ENCODE results near the gene MCOLN2. TPM values are rescaled to one million over a fixed set of nuclear protein-coding genes. Genes with fewer than 3 reads are reported as not detected.
A peak's percentile ranks its signal among the peaks of the same experiment; 100 is the strongest.
"Not testable (repeated sequence)": the region's sequence is repeated elsewhere in the genome, so short reads cannot be mapped to it uniquely, and the experiment has no call there.

Gene MCOLN2
- total and polyA plus RNA-seq, 3 experiments from 2014 or later = 18.7 to 110 (median 103) TPM

- peaks cover 0 to 8% (median 2%) of the 10 kb centered on the region in 3 donors for H3K36me3 Mint-ChIP-seq
- DNase-seq = no peak
- no peaks in the 10 kb centered on the region for H3K36me3 ChIP-seq (ENCODE audit: insufficient read depth, low read length)
- H3K27ac Mint-ChIP-seq = no peak overlapping the region
- H3K27ac ChIP-seq (ENCODE audit: low read depth, low read length) = no peak overlapping the region
- H3K4me3 Mint-ChIP-seq = no peak overlapping the region
- CTCF ChIA-PET = no interaction called here
- no peaks in the 10 kb centered on the region for H3K4me1 Mint-ChIP-seq
- peaks cover 0 to 2% (median under 1%) of the 10 kb centered on the region in 5 donors for H3K9me3 Mint-ChIP-seq
- H3K27me3 Mint-ChIP-seq = peaks cover 0 to 18% of the 10 kb centered on the region in 2 donors
- H3K4me1 ChIP-seq (ENCODE audit: insufficient read depth, low read length) = no peaks in the 10 kb centered on the region
- H3K9me3 ChIP-seq (ENCODE audit: low read length) = no peaks in the 10 kb centered on the region
- POLR2A ChIA-PET = no interaction called here
- no peaks in the 10 kb centered on the region for H3K27me3 ChIP-seq (ENCODE audit: insufficient read depth, low read length, poor library complexity, severe bottlenecking)
- no peak overlapping the region for H3K4me3 ChIP-seq (ENCODE audit: low read length)
These were observed 89.7 kb downstream of the MCOLN2 start for GRCh38 chr1:84907095-84907827.

GRCh38 chr1:84902727-84903126 lies 94.2 kb downstream of the MCOLN2 start:
- POLR2A ChIA-PET; H3K4me1 ChIP-seq (ENCODE audit: insufficient read depth, low read length); H3K4me3 Mint-ChIP-seq; DNase-seq; H3K9me3 Mint-ChIP-seq; H3K4me3 ChIP-seq (ENCODE audit: low read length); H3K4me1 Mint-ChIP-seq; H3K27me3 ChIP-seq (ENCODE audit: insufficient read depth, low read length, poor library complexity, severe bottlenecking); H3K9me3 ChIP-seq (ENCODE audit: low read length); H3K36me3 ChIP-seq (ENCODE audit: insufficient read depth, low read length); H3K27ac ChIP-seq (ENCODE audit: low read depth, low read length): not testable (repeated sequence)
- CTCF ChIA-PET = interaction anchor here (1.1 kb wide), 1 partner anchor 11 kb away, joined by 4 read pairs; no protein-coding TSS in a partner anchor
- H3K27me3 Mint-ChIP-seq = peaks cover 4 to 23% of the 10 kb centered on the region in 2 donors
- H3K27ac Mint-ChIP-seq = peak overlapping the region in 1 of 8 donors; percentile 23
- H3K36me3 Mint-ChIP-seq = peaks cover 0 to 14% (median 2%) of the 10 kb centered on the region in 3 donors

DNA sequence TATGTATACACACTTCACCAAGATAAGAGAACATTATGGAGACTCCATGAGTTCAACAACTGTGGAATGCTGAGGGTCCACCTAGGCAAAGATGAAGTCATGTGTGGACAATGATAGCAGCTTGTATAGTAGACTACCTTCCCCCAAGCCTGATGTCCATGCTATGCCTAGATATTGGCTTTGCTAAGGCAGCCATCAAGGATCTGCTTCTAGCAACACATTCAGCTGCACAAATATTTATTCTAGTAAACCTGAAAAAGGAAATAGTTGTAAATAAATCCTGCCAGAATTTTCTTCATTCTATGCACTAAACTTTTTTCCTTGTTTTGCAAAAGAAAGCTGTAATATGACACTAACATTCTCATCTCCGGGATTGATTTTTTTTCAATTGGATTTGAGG lies 96.9 kb downstream of the MCOLN2 start:
- CTCF ChIA-PET = no interaction called here
- H3K27ac Mint-ChIP-seq = no peak overlapping the region

DNA sequence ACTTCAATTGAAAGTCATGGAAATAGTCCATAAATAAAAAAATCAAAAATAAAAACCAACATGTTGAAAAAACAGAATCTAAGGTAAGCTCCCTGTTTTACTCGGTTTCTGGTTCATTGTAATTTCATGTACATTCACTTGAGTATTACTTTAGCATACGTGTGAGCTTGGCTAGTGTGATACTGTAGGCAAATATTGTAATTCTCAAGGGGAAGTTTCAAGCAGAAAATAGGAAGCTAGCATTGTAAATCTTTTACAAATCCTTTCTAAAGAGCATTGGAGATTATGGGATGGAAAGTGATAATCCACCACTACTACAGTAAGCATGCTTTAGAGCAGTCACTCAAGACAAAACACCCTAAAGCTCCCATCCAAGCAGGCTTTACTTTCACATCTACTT lies 100.6 kb downstream of the MCOLN2 start:
- no peak overlapping the region for H3K4me3 ChIP-seq (ENCODE audit: low read length)
- no peak overlapping the region for H3K27ac Mint-ChIP-seq
- peaks cover 12% of the 10 kb centered on the region for H3K27me3 ChIP-seq (ENCODE audit: insufficient read depth, low read length, poor library complexity, severe bottlenecking)
- peaks cover 26 to 50% of the 10 kb centered on the region in 2 donors for H3K27me3 Mint-ChIP-seq
- POLR2A ChIA-PET = no interaction called here
- no peaks in the 10 kb centered on the region for H3K36me3 ChIP-seq (ENCODE audit: insufficient read depth, low read length)
- H3K27ac ChIP-seq (ENCODE audit: low read depth, low read length) = no peak overlapping the region
- no peak overlapping the region for H3K4me3 Mint-ChIP-seq
- peaks cover 4% of the 10 kb centered on the region for H3K4me1 ChIP-seq (ENCODE audit: insufficient read depth, low read length)
- no peaks in the 10 kb centered on the region for H3K9me3 ChIP-seq (ENCODE audit: low read length)
- CTCF ChIA-PET = no interaction called here
- no peaks in the 10 kb centered on the region for H3K9me3 Mint-ChIP-seq
- H3K36me3 Mint-ChIP-seq = peaks cover 0 to 2% (median 1%) of the 10 kb centered on the region in 3 donors
- no peak for DNase-seq
- H3K4me1 Mint-ChIP-seq = peaks cover 10 to 19% (median 17%) of the 10 kb centered on the region in 3 donors

More for the DNA sequence above, 96.9 kb downstream of the MCOLN2 start:
- POLR2A ChIA-PET = no interaction called here
- Histone ChIP-seq H3K4me3 (ENCODE audit: low read length) (no peak overlapping the region), H3K4me1 (ENCODE audit: insufficient read depth, low read length) (no peaks in the 10 kb centered on the region), H3K36me3 (ENCODE audit: insufficient read depth, low read length) (no peaks in the 10 kb centered on the region), H3K9me3 (ENCODE audit: low read length) (no peaks in the 10 kb centered on the region), H3K27ac (ENCODE audit: low read depth, low read length) (no peak overlapping the region), H3K27me3 (ENCODE audit: insufficient read depth, low read length, poor library complexity, severe bottlenecking) (no peaks in the 10 kb centered on the region)
- Mint-ChIP-seq H3K27me3 (peaks cover 12 to 38% of the 10 kb centered on the region in 2 donors), H3K4me3 (no peak overlapping the region), H3K36me3 (peaks cover 0 to 11% (median 2%) of the 10 kb centered on the region in 3 donors), H3K4me1 (no peaks in the 10 kb centered on the region), H3K9me3 (peaks cover 0 to 5% (median 3%) of the 10 kb centered on the region in 5 donors)
- no peak for DNase-seq

- peak within 1 kb of the TSS; percentile 69 to 89 (median 83) for H3K4me3 Mint-ChIP-seq
- H3K9me3 Mint-ChIP-seq = no peaks in the 10 kb centered on the region
- Histone ChIP-seq H3K4me3 (ENCODE audit: low read length) (peak within 1 kb of the TSS; percentile 46), H3K27ac (ENCODE audit: low read depth, low read length) (no peak within 1 kb of the TSS), H3K4me1 (ENCODE audit: insufficient read depth, low read length) (peaks cover 15% of the 10 kb centered on the region), H3K9me3 (ENCODE audit: low read length) (no peaks in the 10 kb centered on the region), H3K27me3 (ENCODE audit: insufficient read depth, low read length, poor library complexity, severe bottlenecking) (peaks cover 12% of the 10 kb centered on the region), H3K36me3 (ENCODE audit: insufficient read depth, low read length) (no peaks in the 10 kb centered on the region)
- CTCF ChIA-PET = interaction anchor here (2.0 kb wide), 1 partner anchor 111 kb away, joined by 6 read pairs; no protein-coding TSS in a partner anchor
- peak within 1 kb of the TSS in 3 of 8 donors; percentile 21 to 47 (median 32) for H3K27ac Mint-ChIP-seq
- peaks cover 27 to 38% of the 10 kb centered on the region in 2 donors for H3K27me3 Mint-ChIP-seq
- peak in 4 of 5 donors; percentile 16 to 51 (median 20) for DNase-seq
- POLR2A ChIA-PET = interaction anchor here (0.5 kb wide), 1 partner anchor 57 kb away, joined by 3 read pairs; no protein-coding TSS in a partner anchor
- peaks cover 0 to 2% (median 1%) of the 10 kb centered on the region in 3 donors for H3K36me3 Mint-ChIP-seq
- H3K4me1 Mint-ChIP-seq = peaks cover 20 to 47% (median 32%) of the 10 kb centered on the region in 3 donors
These were observed 104.0 kb downstream of the MCOLN2 start, which contains the start of gene LPAR3 for GRCh38 chr1:84892705-84893618. TSS of gene LPAR3 (minus strand) at chr1:84893206. CDS start at chr1:84866120, 27,086 bp downstream.

GRCh38 chr1:84890566-84890965 lies 106.3 kb downstream of the MCOLN2 start:
- Histone ChIP-seq H3K4me3 (ENCODE audit: low read length) (no peak overlapping the region), H3K9me3 (ENCODE audit: low read length) (no peaks in the 10 kb centered on the region), H3K36me3 (ENCODE audit: insufficient read depth, low read length) (no peaks in the 10 kb centered on the region), H3K27ac (ENCODE audit: low read depth, low read length) (no peak overlapping the region), H3K4me1 (ENCODE audit: insufficient read depth, low read length) (peaks cover 15% of the 10 kb centered on the region), H3K27me3 (ENCODE audit: insufficient read depth, low read length, poor library complexity, severe bottlenecking) (peaks cover 12% of the 10 kb centered on the region)
- Mint-ChIP-seq H3K36me3 (peaks cover 0 to 2% (median 1%) of the 10 kb centered on the region in 3 donors), H3K27me3 (peaks cover 19 to 26% of the 10 kb centered on the region in 2 donors), H3K27ac (peak overlapping the region in 3 of 8 donors; percentile 2 to 8 (median 5)), H3K4me1 (peaks cover 23 to 50% (median 36%) of the 10 kb centered on the region in 3 donors), H3K9me3 (no peaks in the 10 kb centered on the region), H3K4me3 (peak overlapping the region in 2 of 7 donors; percentile 16 to 67)
- POLR2A ChIA-PET = no interaction called here
- CTCF ChIA-PET = interaction anchor here (1.6 kb wide), 1 partner anchor 12 kb away, joined by 4 read pairs; no protein-coding TSS in a partner anchor
- no peak for DNase-seq

DNA sequence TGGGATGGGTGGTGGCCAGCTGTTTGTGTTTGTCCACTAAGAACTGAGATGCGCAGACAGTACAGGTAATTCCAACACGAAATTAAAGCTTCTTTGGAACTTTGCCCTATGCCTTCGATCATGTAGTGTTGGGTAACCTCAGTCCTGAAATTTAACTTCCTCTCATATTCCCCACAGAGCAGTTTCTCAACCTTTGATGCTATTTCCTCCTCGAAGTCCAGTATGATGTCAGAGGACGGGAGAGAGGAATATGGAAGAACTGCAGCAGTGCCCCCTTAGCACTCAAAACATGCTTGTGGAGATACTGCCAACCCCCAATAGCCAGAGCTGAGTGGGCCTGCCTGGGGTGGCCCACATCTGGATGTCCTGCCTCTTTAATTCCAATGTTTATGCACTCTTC lies 107.5 kb downstream of the MCOLN2 start:
- Histone ChIP-seq H3K4me1 (ENCODE audit: insufficient read depth, low read length) (peaks cover 15% of the 10 kb centered on the region), H3K4me3 (ENCODE audit: low read length) (no peak overlapping the region), H3K27me3 (ENCODE audit: insufficient read depth, low read length, poor library complexity, severe bottlenecking) (peaks cover 12% of the 10 kb centered on the region), H3K36me3 (ENCODE audit: insufficient read depth, low read length) (no peaks in the 10 kb centered on the region), H3K27ac (ENCODE audit: low read depth, low read length) (no peak overlapping the region), H3K9me3 (ENCODE audit: low read length) (no peaks in the 10 kb centered on the region)
- H3K4me1 Mint-ChIP-seq = peaks cover 23 to 50% (median 36%) of the 10 kb centered on the region in 3 donors
- no peak overlapping the region for H3K27ac Mint-ChIP-seq
- peaks cover 15 to 26% of the 10 kb centered on the region in 2 donors for H3K27me3 Mint-ChIP-seq
- H3K9me3 Mint-ChIP-seq = no peaks in the 10 kb centered on the region
- no peak for DNase-seq
- no peak overlapping the region for H3K4me3 Mint-ChIP-seq
- ChIA-PET POLR2A (no interaction called here), CTCF (interaction anchor here (1.6 kb wide), 1 partner anchor 10 kb away, joined by 4 read pairs; no protein-coding TSS in a partner anchor)
- H3K36me3 Mint-ChIP-seq = peaks cover 0 to 3% (median 1%) of the 10 kb centered on the region in 3 donors

Measured in CD8-positive, alpha-beta memory T cell (primary cell).